ENCODE data around the gene ITGA7. TPM values are rescaled to one million over a fixed set of nuclear protein-coding genes. Genes with fewer than 3 reads are reported as not detected.

The ITGA7 gene
- polyA plus RNA-seq, 1 of the 3 experiments (the other 2 are of a cell fraction) = 19.7 TPM

DNA sequence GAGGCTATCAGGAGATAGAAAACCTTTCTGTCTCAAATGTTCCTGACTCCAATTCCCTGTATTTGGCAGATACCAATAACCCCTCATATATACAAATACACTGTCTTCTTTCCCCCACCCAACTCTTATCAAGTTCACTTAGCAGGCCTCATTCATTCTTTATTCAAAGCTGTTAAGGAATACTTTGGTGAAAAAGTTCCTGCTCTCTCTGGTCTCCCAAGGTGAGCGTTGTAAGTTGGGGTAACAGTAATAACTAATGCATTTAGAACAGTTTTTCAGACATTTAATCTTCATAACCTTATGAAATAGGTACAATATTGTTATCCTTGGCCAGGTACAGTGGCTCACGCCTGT is 31.3 kb upstream of the ITGA7 start (continued):
- TF ChIP-seq GATA2 (CRISPR knock-in tag; IDR thresholded peaks at IDR 0.05) (no peak), FOSL2 (IDR thresholded peaks at IDR 0.05; ENCODE audit: borderline replicate concordance, low read depth) (no peak), YY1 (IDR thresholded peaks at IDR 0.05; ENCODE audit: low read depth) (no peak), FOXJ3 (CRISPR knock-in tag; IDR thresholded peaks at IDR 0.05) (no peak), FOXM1 (IDR thresholded peaks at IDR 0.05; ENCODE audit: low read depth) (no peak)

DNA sequence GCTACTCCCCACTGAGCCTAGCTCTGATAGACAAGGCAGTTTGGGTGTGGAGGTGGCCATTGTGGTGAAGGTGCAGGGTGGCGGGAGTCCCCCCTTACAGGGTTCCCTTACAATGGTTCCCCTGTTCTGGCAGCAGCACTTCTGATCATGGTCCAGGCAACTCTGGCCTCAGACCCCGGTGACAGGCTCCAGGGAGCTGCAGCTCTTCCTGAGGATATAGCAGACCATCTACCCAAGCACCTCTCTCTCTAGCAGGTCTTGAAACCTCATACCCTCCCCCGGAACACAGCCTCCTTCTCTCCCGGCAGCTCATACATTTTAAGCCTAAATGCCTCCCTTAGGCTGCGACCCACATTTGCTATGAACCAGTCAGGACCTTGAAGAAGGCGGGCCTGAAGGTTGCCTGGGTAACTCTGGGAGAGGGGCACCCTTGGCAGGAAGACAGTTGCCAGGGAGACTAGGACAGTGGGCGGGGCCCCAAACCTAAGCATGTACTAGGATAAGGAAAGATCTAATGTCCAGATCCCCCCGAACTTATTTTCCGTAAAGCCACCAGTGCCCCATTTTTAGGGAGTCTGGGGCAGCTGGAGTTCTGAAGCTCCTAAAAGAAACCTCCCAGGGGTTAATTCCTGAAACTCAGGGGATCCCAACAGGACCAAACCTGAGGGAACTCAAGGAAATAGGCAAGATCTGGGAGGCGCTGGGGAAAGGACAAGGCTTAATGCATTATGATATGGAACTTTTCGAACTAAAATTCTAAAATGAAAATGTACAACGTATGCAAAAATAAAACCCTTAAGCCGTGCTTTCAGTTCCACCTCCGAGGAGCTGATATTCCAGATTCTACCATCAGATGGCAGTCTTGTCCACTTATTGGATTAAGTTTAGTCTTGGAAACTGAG is 30.7 kb upstream of the ITGA7 start:
- peak overlapping the region; percentile 70 for H3K9ac ChIP-seq
- peak; percentile 78 for DNase-seq
- CTCF ChIA-PET = interaction anchor here (0.5 to 14.4 kb wide), 57 partner anchors 9 to 745 kb away, joined by 3 to 358 read pairs (median 5); partner anchors contain the start of genes BLOC1S1, CD63, DNAJC14 and ORMDL2
- TF ChIP-seq MEF2A (IDR thresholded peaks at IDR 0.05; ENCODE audit: borderline replicate concordance, low read depth) (no peak), NFIC (IDR thresholded peaks at IDR 0.05; ENCODE audit: borderline replicate concordance) (no peak), TEAD4 (IDR thresholded peaks at IDR 0.05; ENCODE audit: borderline replicate concordance, insufficient read depth) (no peak), EP300 (IDR thresholded peaks at IDR 0.05; ENCODE audit: borderline replicate concordance in 1 of 2, low read depth in 1 of 2, low read length in 1 of 2) (no peak), NRF1 (IDR thresholded peaks at IDR 0.05; ENCODE audit: low read depth, low read length) (no peak), FOXJ3 (CRISPR knock-in tag; IDR thresholded peaks at IDR 0.05) (no peak), RCOR1 (IDR thresholded peaks at IDR 0.05; ENCODE audit: low read length) (0 out of 2 replicates have a peak, but pooled peaks have one; percentile 26), SIN3A (IDR thresholded peaks at IDR 0.05; ENCODE audit: borderline replicate concordance, low read depth, low read length) (0 out of 2 replicates have a peak, but pooled peaks have one; percentile 13), MXI1 (IDR thresholded peaks at IDR 0.05; ENCODE audit: low read depth, low read length) (peak; percentile 93), RFX5 (IDR thresholded peaks at IDR 0.05; ENCODE audit: low read length) (peak; percentile 91), JUND (IDR thresholded peaks at IDR 0.05) (no peak), FOXM1 (IDR thresholded peaks at IDR 0.05; ENCODE audit: low read depth) (no peak), RXRA (IDR thresholded peaks at IDR 0.05; ENCODE audit: borderline replicate concordance, low read depth) (no peak), GATA2 (CRISPR knock-in tag; IDR thresholded peaks at IDR 0.05) (no peak), EZH2phosphoT487 (IDR thresholded peaks at IDR 0.05; ENCODE audit: borderline replicate concordance, low read depth) (no peak), YY1 (IDR thresholded peaks at IDR 0.05; ENCODE audit: low read depth) (no peak), TCF12 (IDR thresholded peaks at IDR 0.05) (no peak), FOSL2 (IDR thresholded peaks at IDR 0.05; ENCODE audit: borderline replicate concordance, low read depth) (no peak), USF1 (IDR thresholded peaks at IDR 0.05; ENCODE audit: borderline replicate concordance, low read depth) (no peak)
- TF ChIP-seq, protein P1, sequence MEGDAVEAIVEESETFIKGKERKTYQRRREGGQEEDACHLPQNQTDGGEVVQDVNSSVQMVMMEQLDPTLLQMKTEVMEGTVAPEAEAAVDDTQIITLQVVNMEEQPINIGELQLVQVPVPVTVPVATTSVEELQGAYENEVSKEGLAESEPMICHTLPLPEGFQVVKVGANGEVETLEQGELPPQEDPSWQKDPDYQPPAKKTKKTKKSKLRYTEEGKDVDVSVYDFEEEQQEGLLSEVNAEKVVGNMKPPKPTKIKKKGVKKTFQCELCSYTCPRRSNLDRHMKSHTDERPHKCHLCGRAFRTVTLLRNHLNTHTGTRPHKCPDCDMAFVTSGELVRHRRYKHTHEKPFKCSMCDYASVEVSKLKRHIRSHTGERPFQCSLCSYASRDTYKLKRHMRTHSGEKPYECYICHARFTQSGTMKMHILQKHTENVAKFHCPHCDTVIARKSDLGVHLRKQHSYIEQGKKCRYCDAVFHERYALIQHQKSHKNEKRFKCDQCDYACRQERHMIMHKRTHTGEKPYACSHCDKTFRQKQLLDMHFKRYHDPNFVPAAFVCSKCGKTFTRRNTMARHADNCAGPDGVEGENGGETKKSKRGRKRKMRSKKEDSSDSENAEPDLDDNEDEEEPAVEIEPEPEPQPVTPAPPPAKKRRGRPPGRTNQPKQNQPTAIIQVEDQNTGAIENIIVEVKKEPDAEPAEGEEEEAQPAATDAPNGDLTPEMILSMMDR (IDR thresholded peaks at IDR 0.05) = peak; percentile 85
- TF ChIP-seq, protein P2, sequence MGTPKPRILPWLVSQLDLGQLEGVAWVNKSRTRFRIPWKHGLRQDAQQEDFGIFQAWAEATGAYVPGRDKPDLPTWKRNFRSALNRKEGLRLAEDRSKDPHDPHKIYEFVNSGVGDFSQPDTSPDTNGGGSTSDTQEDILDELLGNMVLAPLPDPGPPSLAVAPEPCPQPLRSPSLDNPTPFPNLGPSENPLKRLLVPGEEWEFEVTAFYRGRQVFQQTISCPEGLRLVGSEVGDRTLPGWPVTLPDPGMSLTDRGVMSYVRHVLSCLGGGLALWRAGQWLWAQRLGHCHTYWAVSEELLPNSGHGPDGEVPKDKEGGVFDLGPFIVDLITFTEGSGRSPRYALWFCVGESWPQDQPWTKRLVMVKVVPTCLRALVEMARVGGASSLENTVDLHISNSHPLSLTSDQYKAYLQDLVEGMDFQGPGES (IDR thresholded peaks at IDR 0.05; ENCODE audit: low read depth, low read length) = no peak
- TF ChIP-seq, protein P3, sequence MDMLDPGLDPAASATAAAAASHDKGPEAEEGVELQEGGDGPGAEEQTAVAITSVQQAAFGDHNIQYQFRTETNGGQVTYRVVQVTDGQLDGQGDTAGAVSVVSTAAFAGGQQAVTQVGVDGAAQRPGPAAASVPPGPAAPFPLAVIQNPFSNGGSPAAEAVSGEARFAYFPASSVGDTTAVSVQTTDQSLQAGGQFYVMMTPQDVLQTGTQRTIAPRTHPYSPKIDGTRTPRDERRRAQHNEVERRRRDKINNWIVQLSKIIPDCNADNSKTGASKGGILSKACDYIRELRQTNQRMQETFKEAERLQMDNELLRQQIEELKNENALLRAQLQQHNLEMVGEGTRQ (IDR thresholded peaks at IDR 0.05; ENCODE audit: borderline replicate concordance, low read depth, low read length) = no peak
- TF ChIP-seq, protein P4, sequence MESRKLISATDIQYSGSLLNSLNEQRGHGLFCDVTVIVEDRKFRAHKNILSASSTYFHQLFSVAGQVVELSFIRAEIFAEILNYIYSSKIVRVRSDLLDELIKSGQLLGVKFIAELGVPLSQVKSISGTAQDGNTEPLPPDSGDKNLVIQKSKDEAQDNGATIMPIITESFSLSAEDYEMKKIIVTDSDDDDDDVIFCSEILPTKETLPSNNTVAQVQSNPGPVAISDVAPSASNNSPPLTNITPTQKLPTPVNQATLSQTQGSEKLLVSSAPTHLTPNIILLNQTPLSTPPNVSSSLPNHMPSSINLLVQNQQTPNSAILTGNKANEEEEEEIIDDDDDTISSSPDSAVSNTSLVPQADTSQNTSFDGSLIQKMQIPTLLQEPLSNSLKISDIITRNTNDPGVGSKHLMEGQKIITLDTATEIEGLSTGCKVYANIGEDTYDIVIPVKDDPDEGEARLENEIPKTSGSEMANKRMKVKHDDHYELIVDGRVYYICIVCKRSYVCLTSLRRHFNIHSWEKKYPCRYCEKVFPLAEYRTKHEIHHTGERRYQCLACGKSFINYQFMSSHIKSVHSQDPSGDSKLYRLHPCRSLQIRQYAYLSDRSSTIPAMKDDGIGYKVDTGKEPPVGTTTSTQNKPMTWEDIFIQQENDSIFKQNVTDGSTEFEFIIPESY (IDR thresholded peaks at IDR 0.05; ENCODE audit: borderline replicate concordance, low read depth) = no peak

More for the DNA sequence above, 30.7 kb upstream of the ITGA7 start:
- Histone ChIP-seq H3K4me2 (peak overlapping the region; percentile 99), H3K79me2 (ENCODE audit: insufficient read depth) (no peaks in the 10 kb centered on the region), H2AFZ (ENCODE audit: low read depth) (peak overlapping the region; percentile 100), H3K9me3 (no peaks in the 10 kb centered on the region), H3F3A (replicated peaks; ENCODE audit: insufficient read depth) (peaks cover 17% of the 10 kb centered on the region), H3K4me1 (ENCODE audit: control insufficient read depth in 1 of 2, insufficient read depth in 2 of 2, low read depth in 1 of 2, low read length in 1 of 2) (peaks cover 9 to 24% of the 10 kb centered on the region in 2 experiments; a peak in 3 of 4 replicates), H4K20me1 (ENCODE audit: insufficient read depth) (no peaks in the 10 kb centered on the region), H3K9me2 (no peaks in the 10 kb centered on the region), H3K4me3 (ENCODE audit: low read depth in 2 of 2, low read length in 1 of 2) (peak overlapping the region; percentile 66 to 98), H3K27ac (ENCODE audit: low read depth in 2 of 2, low read length in 1 of 2) (peak overlapping the region; percentile 80 to 83), H3K36me3 (replicated peaks in 1 of 2; ENCODE audit: control insufficient read depth in 1 of 2, insufficient read depth in 2 of 2, low read length in 1 of 2) (no peaks in the 10 kb centered on the region), H3K27me3 (ENCODE audit: insufficient read depth) (no peaks in the 10 kb centered on the region)
- POLR2A ChIA-PET = interaction anchor here (0.7 to 2.0 kb wide), 11 partner anchors 9 to 380 kb away, joined by 3 to 12 read pairs (median 4); partner anchors contain the start of genes DNAJC14, ORMDL2, RAB5B and SARNP
- 8% methylated on average over 14 of the region's 14 CpGs for WGBS (ENCODE audit: low lambda C conversion rate)

Data from SK-N-SH (cell line).